Trophoblast cell (in vitro differentiated cells and primary cell): Measurements from ENCODE around the gene IL15.
"Not testable (repeated sequence)": the region's sequence is repeated elsewhere in the genome, so short reads cannot be mapped to it uniquely, and the experiment has no call there.

Experiments
- DNase-seq, 2 donors: peaks; one replicate each; pipeline ENCODE4 v3.0.0-alpha.2; 2016
- H2AFZ ChIP-seq: 2 replicates; pipeline ENCODE4 v1.6.1; 2013; ENCODE audit warnings: low read length, moderate library complexity, mild to moderate bottlenecking; ENCODE audit not compliant: insufficient read depth, poor library complexity
- H2AK5ac ChIP-seq: 2 replicates; pipeline ENCODE4 v1.6.1; 2013; ENCODE audit warnings: mild to moderate bottlenecking, low read length
- H2BK120ac ChIP-seq: 2 replicates; pipeline ENCODE4 v1.6.1; 2013; ENCODE audit warnings: low read length, mild to moderate bottlenecking, moderate library complexity; ENCODE audit not compliant: insufficient read depth, poor library complexity
- H2BK12ac ChIP-seq: 2 replicates; pipeline ENCODE4 v1.6.1; 2013; ENCODE audit warnings: mild to moderate bottlenecking, low read length, moderate library complexity
- H2BK5ac ChIP-seq: 2 replicates; pipeline ENCODE4 v1.6.1; 2013; ENCODE audit warnings: low read length, low read depth, moderate library complexity, mild to moderate bottlenecking; ENCODE audit not compliant: poor library complexity
- H3K14ac ChIP-seq: 2 replicates; pipeline ENCODE4 v1.6.1; 2013; ENCODE audit warnings: mild to moderate bottlenecking, low read length
- H3K18ac ChIP-seq: 2 replicates; pipeline ENCODE4 v1.6.1; 2013; ENCODE audit warnings: mild to moderate bottlenecking, low read length
- H3K23ac ChIP-seq: 2 replicates; pipeline ENCODE4 v1.6.1; 2013; ENCODE audit warnings: low read length
- H3K27ac ChIP-seq: 2 replicates; pipeline ENCODE4 v1.5.1; 2013; ENCODE audit warnings: low read depth, mild to moderate bottlenecking, inconsistent platforms, low read length, moderate library complexity
- H3K27me3 ChIP-seq: 2 replicates; pipeline ENCODE4 v1.6.1; 2013; ENCODE audit warnings: inconsistent platforms, mild to moderate bottlenecking, low read length, moderate library complexity; ENCODE audit not compliant: insufficient read depth
- H3K36me3 ChIP-seq, 2 experiments: 1 replicate in 1 of 2; 2 replicates in 1 of 2; pipeline ENCODE4 v1.6.1; 2013; ENCODE audit warnings: low read length in 2 of 2, mild to moderate bottlenecking in 2 of 2, moderate library complexity in 1 of 2; ENCODE audit not compliant: insufficient read depth in 2 of 2, control insufficient read depth in 1 of 2
- H3K4ac ChIP-seq: 2 replicates; pipeline ENCODE4 v1.6.1; 2013; ENCODE audit warnings: low read depth, mild to moderate bottlenecking, low read length, moderate library complexity
- H3K4me1 ChIP-seq, 2 experiments: 1 replicate in 1 of 2; 2 replicates in 1 of 2; pipeline ENCODE4 v1.6.1; 2013; ENCODE audit warnings: low read length in 2 of 2, mild to moderate bottlenecking in 2 of 2, moderate library complexity in 1 of 2; ENCODE audit not compliant: insufficient read depth in 2 of 2, control insufficient read depth in 1 of 2
- H3K4me2 ChIP-seq: 2 replicates; pipeline ENCODE4 v1.6.1; 2013; ENCODE audit warnings: inconsistent platforms, mild to moderate bottlenecking, low read length, moderate library complexity
- H3K4me3 ChIP-seq: 2 replicates; pipeline ENCODE4 v1.5.1; 2013; ENCODE audit warnings: mild to moderate bottlenecking, low read depth, low read length, inconsistent platforms
- H3K79me1 ChIP-seq: one replicate; pipeline ENCODE4 v1.6.1; 2013; ENCODE audit warnings: low read length
- H3K79me2 ChIP-seq: 2 replicates; pipeline ENCODE4 v1.6.1; 2013; ENCODE audit warnings: low read length, mild to moderate bottlenecking; ENCODE audit not compliant: control insufficient read depth, insufficient read depth, poor library complexity
- H3K9ac ChIP-seq: 2 replicates; pipeline ENCODE4 v1.6.1; 2013; ENCODE audit warnings: mild to moderate bottlenecking, low read length
- H3K9me3 ChIP-seq: 2 replicates; pipeline ENCODE4 v1.6.1; 2013; ENCODE audit warnings: low read depth, mild to moderate bottlenecking, control low read depth, inconsistent platforms, low read length; ENCODE audit not compliant: insufficient read depth
- H4K12ac ChIP-seq: 2 replicates; pipeline ENCODE4 v1.6.1; 2013; ENCODE audit warnings: low read depth, mild to moderate bottlenecking, low read length, moderate library complexity
- H4K8ac ChIP-seq: 2 replicates; pipeline ENCODE4 v1.6.1; 2013; ENCODE audit warnings: low read depth, mild to moderate bottlenecking, low read length, moderate library complexity
- H4K91ac ChIP-seq: one replicate; pipeline ENCODE4 v1.6.1; 2013; ENCODE audit warnings: low read depth, mild to moderate bottlenecking, low read length, moderate library complexity
- WGBS: extraction: QIAGEN DNeasy Blood & Tissue Kit; methylation state at CpG from one replicate; pipeline ENCODE4 v1.1.7; 2013; ENCODE audit warnings: missing lambda C conversion rate; ENCODE audit not compliant: insufficient read length, insufficient coverage; ENCODE audit errors: extremely low coverage; 5-methylcytosine and 5-hydroxymethylcytosine counted together

Gene IL15

DNA sequence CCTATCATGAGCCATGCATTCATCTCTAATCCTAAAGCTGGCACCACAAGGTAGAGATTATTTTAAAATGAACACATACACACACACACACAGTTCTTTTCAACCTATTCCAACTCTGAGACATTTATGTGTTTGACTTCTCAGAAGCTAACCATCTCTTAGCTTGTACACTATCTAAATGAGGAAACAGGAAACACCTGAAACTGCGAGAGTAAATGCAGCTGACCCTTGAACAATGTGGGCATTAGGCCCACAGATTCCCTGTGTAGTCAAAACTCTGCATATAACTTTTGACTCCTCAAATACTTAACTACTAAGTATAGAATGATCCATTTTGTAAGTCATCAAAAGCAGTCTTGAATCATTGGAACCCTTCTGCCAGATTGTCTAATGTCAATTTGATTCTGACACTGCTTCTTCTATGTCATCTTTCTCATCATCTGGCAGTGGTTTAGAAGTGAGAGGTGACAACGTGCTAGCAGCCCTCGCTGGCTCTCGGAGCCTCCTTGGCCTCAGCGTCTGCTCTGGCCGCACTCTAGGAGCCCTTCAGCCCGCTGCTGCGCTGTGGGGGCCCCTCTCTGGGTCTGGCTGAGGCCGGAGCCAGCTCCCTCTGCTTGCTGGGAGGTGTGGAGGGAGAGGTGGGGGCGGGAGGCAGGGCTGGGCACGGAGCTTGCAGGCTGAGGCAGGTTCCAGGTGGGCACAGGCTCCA is 21.4 kb upstream of the IL15 start:
- no peak overlapping the region for H4K8ac ChIP-seq
- H3K79me2 ChIP-seq, result no peaks in the 10 kb centered on the region
- peaks cover 4% of the 10 kb centered on the region for H3K9me3 ChIP-seq
- H3K79me1 ChIP-seq, result no peaks in the 10 kb centered on the region
- no peak overlapping the region for H3K4ac ChIP-seq
- no peak overlapping the region for H3K14ac ChIP-seq
- no peak overlapping the region for H3K4me3 ChIP-seq
- H3K18ac ChIP-seq, result no peak overlapping the region
- no peaks in the 10 kb centered on the region for H3K27me3 ChIP-seq
- H3K9ac ChIP-seq, result no peak overlapping the region
- DNase-seq, result no peak
- H2AK5ac ChIP-seq, result no peak overlapping the region
- no peak overlapping the region for H3K27ac ChIP-seq
- H2BK5ac ChIP-seq, result no peak overlapping the region
- no peak overlapping the region for H2BK120ac ChIP-seq
- no peak overlapping the region for H3K23ac ChIP-seq
- H4K91ac ChIP-seq, result no peak overlapping the region
- no peaks in the 10 kb centered on the region for H3K36me3 ChIP-seq
- H4K12ac ChIP-seq, result no peak overlapping the region
- no peak overlapping the region for H3K4me2 ChIP-seq
- no peak overlapping the region for H2BK12ac ChIP-seq
- no peaks in the 10 kb centered on the region for H3K4me1 ChIP-seq
- WGBS, result no CpG with 5 or more reads among the region's 11 CpGs
- H2AFZ ChIP-seq, result no peak overlapping the region

DNA sequence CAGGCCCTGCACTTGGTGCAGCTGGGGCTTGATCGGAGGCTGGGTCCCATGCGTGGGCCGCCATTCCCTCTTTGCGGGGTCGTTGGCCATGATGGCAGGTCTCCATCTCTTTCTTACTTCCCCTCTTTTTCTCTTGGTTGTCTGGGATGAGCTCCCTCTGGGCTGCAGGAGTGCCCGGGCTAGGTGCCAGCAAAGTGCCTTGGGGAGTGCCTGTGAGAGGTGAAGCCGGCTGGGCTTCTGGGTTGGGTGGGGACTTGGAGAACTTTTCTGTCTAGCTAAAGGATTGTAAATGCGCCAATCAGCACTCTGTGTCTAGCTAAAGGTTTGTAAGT is 20.8 kb upstream of the IL15 start:
- not testable (repeated sequence) for H3K36me3 ChIP-seq, H3K9ac ChIP-seq, H3K9me3 ChIP-seq, H3K4me1 ChIP-seq, DNase-seq, H2BK120ac ChIP-seq, H3K27me3 ChIP-seq, H3K79me1 ChIP-seq, H3K23ac ChIP-seq, H2BK12ac ChIP-seq, H2AFZ ChIP-seq, H3K27ac ChIP-seq, H2AK5ac ChIP-seq, H4K12ac ChIP-seq, H2BK5ac ChIP-seq, H3K4me2 ChIP-seq, H4K91ac ChIP-seq, H3K14ac ChIP-seq, H3K4me3 ChIP-seq, H3K79me2 ChIP-seq, H4K8ac ChIP-seq, H3K18ac ChIP-seq, H3K4ac ChIP-seq
- no CpG with 5 or more reads among the region's 8 CpGs for WGBS

DNA sequence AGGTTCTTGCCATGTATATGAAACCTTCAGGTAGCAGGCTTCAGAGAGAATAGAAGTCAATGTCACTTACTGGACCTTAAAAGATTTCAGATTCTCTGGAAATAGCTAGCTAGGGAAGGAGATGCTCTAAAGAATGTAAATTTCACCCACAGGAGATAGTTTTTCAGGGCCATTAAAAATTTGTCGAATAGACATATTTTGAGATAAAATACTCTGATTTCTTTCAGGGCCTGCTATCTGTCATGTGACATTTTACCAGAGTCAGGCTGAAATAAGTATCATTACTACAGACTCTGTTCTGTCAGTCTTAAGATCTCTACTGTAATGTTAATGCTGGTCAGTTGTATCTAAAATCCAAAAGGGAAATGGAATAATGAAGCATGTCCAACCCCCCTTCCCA is 15.7 kb upstream of the IL15 start:
- no peaks in the 10 kb centered on the region for H3K9me3 ChIP-seq
- H3K36me3 ChIP-seq, result no peaks in the 10 kb centered on the region
- no peak overlapping the region for H3K4me3 ChIP-seq
- H3K14ac ChIP-seq, result no peak overlapping the region
- H2AFZ ChIP-seq, result no peak overlapping the region
- no peak overlapping the region for H4K91ac ChIP-seq
- no peaks in the 10 kb centered on the region for H3K79me2 ChIP-seq
- no peak overlapping the region for H2BK12ac ChIP-seq
- no peak for DNase-seq
- H2BK120ac ChIP-seq, result no peak overlapping the region
- no peaks in the 10 kb centered on the region for H3K27me3 ChIP-seq
- no peak overlapping the region for H3K9ac ChIP-seq
- H3K4me1 ChIP-seq, result no peaks in the 10 kb centered on the region
- H3K4ac ChIP-seq, result no peak overlapping the region
- H3K4me2 ChIP-seq, result no peak overlapping the region
- H2AK5ac ChIP-seq, result no peak overlapping the region
- no CpG with 5 or more reads among the region's 1 CpG for WGBS
- no peak overlapping the region for H3K27ac ChIP-seq
- H4K8ac ChIP-seq, result no peak overlapping the region
- H3K23ac ChIP-seq, result no peak overlapping the region
- no peak overlapping the region for H3K18ac ChIP-seq
- no peaks in the 10 kb centered on the region for H3K79me1 ChIP-seq
- no peak overlapping the region for H4K12ac ChIP-seq
- H2BK5ac ChIP-seq, result no peak overlapping the region

DNA sequence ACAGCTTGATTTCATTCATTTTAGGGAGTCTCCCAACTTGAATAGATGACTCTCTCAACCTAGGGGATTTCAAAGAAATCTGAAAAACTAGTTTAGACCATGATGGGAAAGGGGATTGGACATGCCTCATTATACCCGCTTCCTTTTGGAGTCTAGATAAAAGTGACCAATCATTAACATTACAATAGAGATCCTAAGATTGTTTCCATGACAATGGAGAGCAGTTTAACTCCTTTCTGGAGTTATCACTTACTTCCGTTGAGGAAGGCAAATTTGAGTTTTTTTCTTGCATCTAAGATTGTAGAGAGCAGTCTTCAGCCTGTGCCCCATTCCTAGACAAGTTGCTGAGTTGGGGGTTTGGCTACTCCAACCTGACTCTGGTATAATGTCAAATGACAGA is 11.4 kb upstream of the IL15 start:
- Histone ChIP-seq H2BK12ac (no peak overlapping the region), H3K79me2 (no peaks in the 10 kb centered on the region), H2BK5ac (no peak overlapping the region), H3K36me3 (no peaks in the 10 kb centered on the region), H2BK120ac (no peak overlapping the region), H3K27me3 (no peaks in the 10 kb centered on the region), H3K4me1 (no peaks in the 10 kb centered on the region), H3K4ac (no peak overlapping the region), H3K23ac (no peak overlapping the region), H3K14ac (no peak overlapping the region), H3K9ac (no peak overlapping the region), H3K27ac (no peak overlapping the region), H3K9me3 (no peaks in the 10 kb centered on the region), H4K91ac (no peak overlapping the region), H3K18ac (no peak overlapping the region), H2AFZ (no peak overlapping the region), H2AK5ac (no peak overlapping the region), H4K12ac (no peak overlapping the region), H3K79me1 (no peaks in the 10 kb centered on the region), H3K4me2 (no peak overlapping the region), H3K4me3 (no peak overlapping the region), H4K8ac (no peak overlapping the region)
- WGBS, result no CpG with 5 or more reads among the region's 2 CpGs
- DNase-seq, result no peak
